Neuronal stem cell (in vitro differentiated cells): Measurements from ENCODE around the gene TOB2.

ENCODE experiments used
- DNase-seq: peaks from one replicate; pipeline ENCODE4 v3.0.0-alpha.2; 2013; ENCODE audit warnings: low spot score
- H2AFZ ChIP-seq: one replicate; pipeline ENCODE4 v1.6.1; 2013; ENCODE audit warnings: mild to moderate bottlenecking, low read length, inconsistent platforms
- H2AK5ac ChIP-seq: 2 replicates; pipeline ENCODE4 v1.6.1; 2013; ENCODE audit warnings: low read depth, mild to moderate bottlenecking, inconsistent platforms, low read length, moderate library complexity, mixed read lengths
- H2BK120ac ChIP-seq: 2 replicates; pipeline ENCODE4 v1.6.1; 2013; ENCODE audit warnings: low read depth, mild to moderate bottlenecking, inconsistent platforms, low read length, moderate library complexity, mixed read lengths
- H2BK12ac ChIP-seq: one replicate; pipeline ENCODE4 v1.6.1; 2013; ENCODE audit warnings: low read length, inconsistent platforms
- H2BK15ac ChIP-seq: 2 replicates; pipeline ENCODE4 v1.6.1; 2013; ENCODE audit warnings: mild to moderate bottlenecking, low read length, inconsistent platforms, mixed read lengths
- H2BK5ac ChIP-seq: one replicate; pipeline ENCODE4 v1.6.1; 2013; ENCODE audit warnings: inconsistent platforms, mild to moderate bottlenecking, low read length, moderate library complexity
- H3K14ac ChIP-seq: one replicate; pipeline ENCODE4 v1.6.1; 2013; ENCODE audit warnings: low read length, inconsistent platforms
- H3K18ac ChIP-seq: 2 replicates; pipeline ENCODE4 v1.6.1; 2013; ENCODE audit warnings: low read length, inconsistent platforms
- H3K23ac ChIP-seq: 2 replicates; pipeline ENCODE4 v1.6.1; 2013; ENCODE audit warnings: low read depth, mild to moderate bottlenecking, mixed read lengths, low read length, inconsistent platforms; ENCODE audit not compliant: poor library complexity
- H3K27ac ChIP-seq: replicated peaks from 3 replicates; pipeline ENCODE4 v1.5.1; 2013; ENCODE audit warnings: low read length, inconsistent platforms
- H3K27me3 ChIP-seq, 3 experiments: 2 replicates each; pipeline ENCODE4 v1.6.1; 2013; ENCODE audit warnings: low read length in 3 of 3, mild to moderate bottlenecking in 2 of 3, inconsistent platforms in 1 of 3, low read depth in 1 of 3, mixed read lengths in 1 of 3, moderate library complexity in 1 of 3; ENCODE audit not compliant: control insufficient read depth in 3 of 3, insufficient read depth in 3 of 3
- H3K36me3 ChIP-seq, 2 donors: replicated peaks in 1 of 2; 2 replicates each; pipeline ENCODE4 v1.6.1; 2013; ENCODE audit warnings: low read length in 2 of 2; ENCODE audit not compliant: control insufficient read depth in 2 of 2, insufficient read depth in 2 of 2
- H3K4ac ChIP-seq: 2 replicates; pipeline ENCODE4 v1.6.1; 2013; ENCODE audit warnings: inconsistent platforms, mild to moderate bottlenecking, low read length, moderate library complexity
- H3K4me1 ChIP-seq, 2 donors: 1 replicate in 1 of 2; 2 replicates in 1 of 2; pipeline ENCODE4 v1.6.1; 2013; ENCODE audit warnings: low read length in 2 of 2, low read depth in 1 of 2; ENCODE audit not compliant: control insufficient read depth in 2 of 2, insufficient read depth in 1 of 2
- H3K4me2 ChIP-seq: one replicate; pipeline ENCODE4 v1.6.1; 2013; ENCODE audit warnings: mild to moderate bottlenecking, low read length, inconsistent platforms; ENCODE audit not compliant: insufficient read depth, poor library complexity, severe bottlenecking
- H3K4me3 ChIP-seq, 2 donors: 2 replicates each; pipeline ENCODE4 v1.5.1; 2013; ENCODE audit warnings: low read length in 2 of 2, mild to moderate bottlenecking in 2 of 2, inconsistent platforms in 1 of 2, moderate library complexity in 1 of 2
- H3K79me1 ChIP-seq: one replicate; pipeline ENCODE4 v1.6.1; 2013; ENCODE audit warnings: low read depth, mild to moderate bottlenecking, inconsistent platforms, low read length, moderate library complexity
- H3K9ac ChIP-seq: one replicate; pipeline ENCODE4 v1.6.1; 2013; ENCODE audit warnings: mild to moderate bottlenecking, low read depth, low read length, inconsistent platforms; ENCODE audit not compliant: poor library complexity
- H3K9me3 ChIP-seq, 2 donors: replicated peaks in 1 of 2; 2 replicates each; pipeline versions ENCODE3 to v1.6.1; 2013; ENCODE audit warnings: low read length in 2 of 2, mild to moderate bottlenecking in 2 of 2, inconsistent platforms in 1 of 2, low read depth in 1 of 2, mixed read lengths in 1 of 2, moderate library complexity in 1 of 2; ENCODE audit not compliant: control insufficient read depth in 2 of 2, insufficient read depth in 1 of 2
- H4K8ac ChIP-seq: one replicate; pipeline ENCODE4 v1.6.1; 2013; ENCODE audit warnings: low read depth, mild to moderate bottlenecking, inconsistent platforms, low read length, moderate library complexity
- H4K91ac ChIP-seq: one replicate; pipeline ENCODE4 v1.6.1; 2013; ENCODE audit warnings: low read length, low read depth, mild to moderate bottlenecking, inconsistent platforms; ENCODE audit not compliant: poor library complexity
- WGBS, 2 donors: extraction: QIAGEN DNeasy Blood & Tissue Kit; methylation state at CpG; one replicate each; pipeline ENCODE4 v1.1.7; 2013; ENCODE audit warnings: missing lambda C conversion rate in 2 of 2, mixed read lengths in 1 of 2; ENCODE audit not compliant: insufficient read length in 2 of 2, insufficient replicate concordance in 1 of 2; ENCODE audit errors: extremely low coverage in 2 of 2; 5-methylcytosine and 5-hydroxymethylcytosine counted together

The TOB2 gene

GRCh38 chr22:41488076-41488475, 41.5 kb upstream of the TOB2 start:
- H3K9ac ChIP-seq = no peak overlapping the region
- no peak overlapping the region for H3K4me3 ChIP-seq
- H2AFZ ChIP-seq = no peak overlapping the region
- H3K27me3 ChIP-seq = no peaks in the 10 kb centered on the region
- no peak overlapping the region for H2BK15ac ChIP-seq
- no peak overlapping the region for H4K91ac ChIP-seq
- no peak for DNase-seq
- no peak overlapping the region for H3K18ac ChIP-seq
- no peak overlapping the region for H2BK5ac ChIP-seq
- H2BK12ac ChIP-seq = no peak overlapping the region
- H3K23ac ChIP-seq = no peak overlapping the region
- no peak overlapping the region for H2BK120ac ChIP-seq
- no peak overlapping the region for H3K4me2 ChIP-seq
- H2AK5ac ChIP-seq = no peak overlapping the region
- peaks cover 2% of the 10 kb centered on the region for H3K79me1 ChIP-seq
- no peak overlapping the region for H3K27ac ChIP-seq
- no peak overlapping the region for H3K14ac ChIP-seq
- H3K4me1 ChIP-seq = peaks cover 4 to 8% of the 10 kb centered on the region in 2 donors
- H3K36me3 ChIP-seq = no peaks in the 10 kb centered on the region
- H3K9me3 ChIP-seq = no peaks in the 10 kb centered on the region
- H4K8ac ChIP-seq = no peak overlapping the region
- no CpG with 5 or more reads among the region's 4 CpGs for WGBS, 2 donors
- no peak overlapping the region for H3K4ac ChIP-seq

GRCh38 chr22:41487037-41487935, 40.7 kb upstream of the TOB2 start:
- Histone ChIP-seq H3K4me1 (peaks cover 7 to 8% of the 10 kb centered on the region in 2 donors), H3K18ac (no peak overlapping the region), H2AFZ (no peak overlapping the region), H4K91ac (no peak overlapping the region), H3K4me3 (no peak overlapping the region), H3K9me3 (no peaks in the 10 kb centered on the region), H3K4ac (no peak overlapping the region), H3K36me3 (no peaks in the 10 kb centered on the region), H2BK12ac (no peak overlapping the region), H2BK15ac (no peak overlapping the region), H3K27ac (no peak overlapping the region), H4K8ac (no peak overlapping the region), H3K79me1 (peaks cover 2% of the 10 kb centered on the region), H2BK120ac (no peak overlapping the region), H3K23ac (no peak overlapping the region), H3K27me3 (no peaks in the 10 kb centered on the region), H2BK5ac (no peak overlapping the region), H2AK5ac (no peak overlapping the region), H3K4me2 (no peak overlapping the region), H3K9ac (no peak overlapping the region), H3K14ac (no peak overlapping the region)
- no peak for DNase-seq
- WGBS, 2 donors = no CpG with 5 or more reads among the region's 8 CpGs

GRCh38 chr22:41485033-41485432, 38.4 kb upstream of the TOB2 start:
- Histone ChIP-seq H2AK5ac (no peak overlapping the region), H2BK15ac (no peak overlapping the region), H3K9me3 (no peaks in the 10 kb centered on the region), H3K27me3 (no peaks in the 10 kb centered on the region), H3K23ac (no peak overlapping the region), H3K18ac (no peak overlapping the region), H4K91ac (no peak overlapping the region), H3K4me1 (peaks cover 10 to 18% of the 10 kb centered on the region in 2 donors), H3K27ac (no peak overlapping the region), H4K8ac (no peak overlapping the region), H3K9ac (no peak overlapping the region), H2BK12ac (no peak overlapping the region), H2BK120ac (no peak overlapping the region), H3K14ac (no peak overlapping the region), H3K4me3 (no peak overlapping the region), H2AFZ (no peak overlapping the region), H3K79me1 (peaks cover 8% of the 10 kb centered on the region), H3K4ac (no peak overlapping the region), H3K36me3 (no peaks in the 10 kb centered on the region), H2BK5ac (no peak overlapping the region), H3K4me2 (no peak overlapping the region)
- WGBS, 2 donors = no CpG with 5 or more reads among the region's 7 CpGs
- no peak for DNase-seq

GRCh38 chr22:41482319-41482935, 35.8 kb upstream of the TOB2 start:
- Histone ChIP-seq H3K9ac (no peak overlapping the region), H3K23ac (no peak overlapping the region), H3K36me3 (no peaks in the 10 kb centered on the region), H2BK120ac (no peak overlapping the region), H2BK5ac (no peak overlapping the region), H3K4me3 (no peak overlapping the region), H3K4ac (no peak overlapping the region), H2BK15ac (no peak overlapping the region), H3K27me3 (no peaks in the 10 kb centered on the region), H4K8ac (no peak overlapping the region), H2AFZ (no peak overlapping the region), H3K79me1 (peaks cover 7% of the 10 kb centered on the region), H4K91ac (no peak overlapping the region), H3K18ac (no peak overlapping the region), H2BK12ac (no peak overlapping the region), H3K4me1 (peaks cover 20 to 28% of the 10 kb centered on the region in 2 donors), H3K14ac (no peak overlapping the region), H3K27ac (no peak overlapping the region), H3K9me3 (no peaks in the 10 kb centered on the region), H3K4me2 (no peak overlapping the region), H2AK5ac (no peak overlapping the region)
- WGBS, 2 donors = no CpG with 5 or more reads among the region's 2 CpGs
- no peak for DNase-seq
